HG03460 (cell line): ENCODE data around the gene ZMIZ1.

Experiments used
- ATAC-seq: cut with Tn5 transposase; IDR thresholded peaks from one replicate; pipeline ENCODE4 v1.9.1; 2021; ENCODE audit not compliant: unreplicated experiment

Gene ZMIZ1

GRCh38 chr10:79224263-79224949 is 155.6 kb downstream of the ZMIZ1 start:
- ATAC-seq: no peak

DNA sequence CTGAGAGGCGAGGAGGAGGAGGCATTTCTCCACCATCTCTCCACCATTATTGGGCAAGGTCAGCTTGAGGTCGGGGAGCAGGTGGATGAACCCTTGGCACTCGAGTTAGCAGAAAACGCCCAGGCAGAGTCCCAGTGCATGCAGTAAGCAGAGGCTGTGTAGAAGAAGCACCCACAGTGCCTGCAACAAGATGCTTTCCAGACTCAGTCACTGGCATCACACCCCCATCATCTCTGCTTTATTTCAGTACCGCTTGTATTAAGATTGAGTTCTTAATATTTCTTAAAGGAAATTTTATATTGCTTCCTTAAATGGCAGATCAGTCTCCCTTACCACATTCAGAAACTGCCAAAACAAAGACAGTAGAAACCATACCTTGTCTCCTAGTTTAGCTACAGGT is 156.2 kb downstream of the ZMIZ1 start:
- no peak for ATAC-seq

DNA sequence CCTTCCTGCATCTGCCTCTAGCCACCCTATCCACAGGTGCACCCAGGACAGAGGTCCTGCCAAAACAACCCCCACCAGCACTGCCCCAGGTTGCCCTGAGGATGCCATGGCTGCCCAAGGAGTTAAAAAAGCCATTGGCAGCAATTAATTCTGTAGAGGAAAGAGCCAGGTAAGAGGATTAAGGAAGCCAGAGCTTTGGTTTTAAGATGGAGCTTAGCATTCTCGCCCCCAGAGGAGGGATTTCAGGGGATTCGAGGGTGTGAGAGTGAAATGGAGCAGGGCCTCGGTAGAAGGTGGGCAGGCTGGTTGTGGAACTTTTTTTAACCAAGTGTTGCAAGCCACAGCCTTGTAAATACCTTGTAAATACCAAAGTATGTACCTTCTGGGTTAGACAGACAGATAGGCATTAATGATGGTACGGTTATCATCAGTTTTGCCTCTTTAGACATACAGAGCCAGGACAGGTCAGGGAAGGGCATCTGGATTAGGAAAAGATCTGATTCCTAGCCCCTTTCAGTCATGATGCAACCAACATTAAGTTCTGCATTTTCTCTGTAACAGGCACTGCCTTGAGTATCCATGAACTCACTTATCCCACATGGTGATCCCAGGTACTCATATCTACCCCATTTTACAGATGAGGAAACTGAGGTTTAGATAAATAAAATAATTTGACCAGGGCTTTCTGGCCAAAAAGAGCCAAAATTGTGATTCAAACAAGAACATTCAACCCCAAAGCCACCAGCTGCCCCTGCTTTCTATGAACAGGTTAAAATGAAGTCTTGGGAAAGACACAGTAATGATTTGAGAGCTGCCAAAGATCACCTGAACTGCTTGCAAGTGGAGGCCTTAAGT is 157.9 kb downstream of the ZMIZ1 start:
- no peak for ATAC-seq

DNA sequence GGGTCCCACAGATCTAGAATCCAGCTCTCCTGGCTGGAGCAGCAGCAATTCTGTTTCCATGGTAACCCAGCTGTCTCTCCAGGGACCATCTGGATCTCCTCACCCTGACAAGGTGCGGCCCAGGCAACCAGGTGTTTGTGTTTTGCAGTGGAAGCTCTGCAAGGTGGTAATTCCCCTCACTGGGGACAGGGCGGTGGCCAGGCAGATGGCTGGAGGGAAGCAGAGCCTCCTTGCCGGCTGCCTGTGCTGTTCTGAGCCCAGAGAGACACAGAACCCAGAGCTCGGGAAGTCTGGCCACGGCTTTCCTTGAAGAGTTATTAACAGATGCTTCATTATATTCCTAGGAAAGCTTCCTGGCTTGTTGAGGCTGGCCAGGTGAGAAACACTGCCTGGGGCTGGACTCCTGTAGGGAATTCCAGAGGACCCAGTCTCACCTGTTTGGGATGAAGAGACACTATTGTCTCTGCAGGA is 160.3 kb downstream of the ZMIZ1 start:
- ATAC-seq: no peak

- no peak for ATAC-seq
These were observed 161.1 kb downstream of the ZMIZ1 start for GRCh38 chr10:79229830-79230327.

DNA sequence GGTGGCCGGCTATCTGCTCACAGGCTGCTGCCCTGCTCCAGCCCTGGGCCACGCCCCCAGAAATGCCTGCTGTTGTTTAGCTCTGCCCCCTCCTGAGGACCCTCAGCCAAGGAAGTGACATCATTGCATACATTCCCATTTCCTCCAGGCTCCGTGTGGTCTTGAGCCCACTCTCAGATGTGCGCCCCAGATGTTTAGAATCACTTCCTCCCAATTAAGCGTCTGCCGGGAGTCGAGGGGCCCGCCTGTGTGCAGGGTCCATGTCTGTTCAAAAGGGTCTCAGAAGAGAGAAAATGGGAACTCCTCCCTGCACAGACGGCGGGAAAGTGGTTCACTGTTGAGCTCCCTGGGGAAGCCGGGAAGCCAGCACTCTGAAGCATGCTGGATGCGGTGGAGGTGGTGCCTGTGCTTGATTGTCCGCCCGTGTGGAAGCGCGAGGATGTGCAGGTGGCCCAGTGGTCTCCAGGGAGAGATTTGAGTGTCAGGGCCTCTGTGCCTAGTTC is 161.6 kb downstream of the ZMIZ1 start:
- no peak for ATAC-seq

GRCh38 chr10:79230850-79231249 is 162.1 kb downstream of the ZMIZ1 start:
- ATAC-seq: no peak

DNA sequence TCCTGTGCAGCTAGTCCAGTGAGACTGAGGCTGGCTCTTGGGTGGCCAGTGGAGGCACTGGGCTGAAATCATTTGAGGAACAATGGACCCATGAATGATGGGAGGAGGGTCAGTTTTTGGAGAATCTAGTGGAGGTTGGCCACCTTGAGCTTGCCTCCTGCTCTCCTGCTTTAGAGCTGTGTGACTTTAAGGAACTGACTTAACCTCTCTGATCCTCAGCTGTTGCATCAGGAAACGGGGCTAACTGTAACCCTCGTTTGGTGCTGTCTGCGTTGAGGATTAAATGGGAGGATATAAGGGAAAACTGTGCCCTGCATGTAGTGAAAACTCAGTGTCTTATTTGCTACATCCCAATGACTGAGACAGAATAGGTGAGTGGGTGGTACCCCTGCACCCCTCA is 163.1 kb downstream of the ZMIZ1 start:
- no peak for ATAC-seq

GRCh38 chr10:79232864-79233263 is 164.1 kb downstream of the ZMIZ1 start:
- no peak for ATAC-seq

- ATAC-seq: no peak
These were observed 165.9 kb downstream of the ZMIZ1 start for GRCh38 chr10:79234391-79235315.

GRCh38 chr10:79235765-79236432 is 167.1 kb downstream of the ZMIZ1 start:
- no peak for ATAC-seq

- ATAC-seq: no peak
These were observed 167.6 kb downstream of the ZMIZ1 start for GRCh38 chr10:79236433-79236765.

DNA sequence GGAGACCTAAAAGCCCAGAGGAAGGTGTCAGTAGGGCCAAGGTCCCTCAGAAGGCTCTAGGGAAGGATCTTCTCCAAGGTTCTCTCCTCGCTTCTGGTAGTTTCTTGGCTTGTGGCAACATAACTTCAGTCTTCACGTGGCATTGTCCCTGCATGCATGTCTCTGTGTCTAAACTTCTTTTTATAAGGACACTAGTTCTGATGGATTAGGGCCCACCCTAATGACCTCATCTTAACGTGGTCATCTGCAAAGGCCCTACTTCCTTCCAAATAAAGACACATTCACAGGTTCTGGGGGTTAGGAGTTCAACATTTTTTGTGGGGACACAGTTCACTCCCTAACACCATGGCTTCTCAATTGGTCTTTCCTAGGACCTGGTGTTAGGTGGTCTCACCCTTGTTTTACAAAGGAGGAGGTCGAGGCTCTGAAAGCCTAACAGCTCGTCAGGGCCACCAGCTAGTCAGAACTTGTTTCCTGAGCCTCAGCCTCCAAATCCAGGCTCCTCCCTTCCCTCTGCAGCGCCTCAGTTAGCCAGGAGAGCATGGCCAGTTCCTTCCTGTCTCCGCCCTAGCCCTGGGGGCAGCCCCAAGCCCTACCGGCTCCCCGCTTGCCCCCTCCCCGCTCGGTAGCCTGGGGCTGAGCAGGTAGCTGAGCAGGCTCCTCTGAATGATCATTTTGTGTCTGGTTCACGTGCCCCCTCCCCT is 168.8 kb downstream of the ZMIZ1 start:
- no peak for ATAC-seq

DNA sequence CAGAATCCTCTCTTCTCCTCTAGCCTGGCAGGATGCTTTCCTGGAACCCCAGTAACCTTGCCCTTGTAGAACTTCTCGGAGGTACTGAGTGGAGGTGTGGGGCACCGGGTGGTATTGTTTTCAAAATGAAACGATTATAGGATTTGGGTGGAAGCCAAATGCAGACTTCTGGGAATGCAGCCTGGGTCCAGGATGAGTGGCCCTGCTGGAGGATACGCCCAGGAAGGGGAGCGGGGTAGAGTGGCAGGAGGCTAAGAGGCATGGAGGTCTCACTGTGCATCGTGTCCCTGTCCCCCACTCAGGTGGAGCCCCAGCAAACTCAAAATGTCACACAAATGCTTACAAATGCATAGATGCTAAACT is 169.4 kb downstream of the ZMIZ1 start:
- no peak for ATAC-seq

GRCh38 chr10:79238606-79239005 is 169.8 kb downstream of the ZMIZ1 start:
- no peak for ATAC-seq

- no peak for ATAC-seq
These were observed 170.6 kb downstream of the ZMIZ1 start for GRCh38 chr10:79239275-79239779.

- ATAC-seq: no peak
These were observed 171.3 kb downstream of the ZMIZ1 start for GRCh38 chr10:79239924-79240581.

GRCh38 chr10:79241629-79241989 is 172.8 kb downstream of the ZMIZ1 start:
- ATAC-seq: no peak

- peak; percentile 28 for ATAC-seq
These were observed 173.3 kb downstream of the ZMIZ1 start for GRCh38 chr10:79241990-79242619.
